Parathyroid adenoma (tissue), 2 donors: ENCODE results near the gene BCL2L1.

ENCODE experiments used
- H2AFZ ChIP-seq: fragments of 300-600 bp; sonication (generic); one replicate; pipeline ENCODE4 v1.7.0; 2017; ENCODE audit warnings: antibody characterized with exemption, mild to moderate bottlenecking
- H3K27ac ChIP-seq: fragments of 300-600 bp; sonication (generic); one replicate; pipeline ENCODE4 v1.7.0; 2017
- H3K27me3 ChIP-seq: fragments of 300-600 bp; sonication (generic); one replicate; pipeline ENCODE4 v1.7.0; 2017; ENCODE audit warnings: low read length; ENCODE audit not compliant: control insufficient read depth, insufficient read depth
- H3K36me3 ChIP-seq: fragments of 300-600 bp; sonication (generic); one replicate; pipeline ENCODE4 v1.7.0; 2017; ENCODE audit warnings: low read length; ENCODE audit not compliant: control insufficient read depth, insufficient read depth
- H3K4me1 ChIP-seq: fragments of 300-600 bp; sonication (generic); one replicate; pipeline ENCODE4 v1.7.0; 2017; ENCODE audit warnings: control low read depth
- H3K4me2 ChIP-seq: fragments of 300-600 bp; sonication (generic); one replicate; pipeline ENCODE4 v1.7.0; 2017; ENCODE audit warnings: low read length
- H3K4me3 ChIP-seq: fragments of 300-600 bp; sonication (generic); one replicate; pipeline ENCODE4 v1.7.0; 2017; ENCODE audit warnings: low read depth, low read length
- H3K79me2 ChIP-seq: fragments of 300-600 bp; sonication (generic); one replicate; pipeline ENCODE4 v1.7.0; 2017; ENCODE audit warnings: control low read depth
- H3K9ac ChIP-seq: fragments of 300-600 bp; sonication (generic); one replicate; pipeline ENCODE4 v1.7.0; 2017; ENCODE audit warnings: mild to moderate bottlenecking
- H3K9me3 ChIP-seq: fragments of 300-600 bp; sonication (generic); one replicate; pipeline ENCODE4 v1.7.0; 2017; ENCODE audit warnings: low read length; ENCODE audit not compliant: control insufficient read depth
- CTCF ChIP-seq: fragments of 300-600 bp; sonication (generic); IDR thresholded peaks from one replicate; pipeline ENCODE4 v1.7.0; 2017; ENCODE audit warnings: antibody characterized with exemption, mild to moderate bottlenecking
- donor health status: primary hyperparathyroidism.

BCL2L1 gene

GRCh38 chr20:31615416-31615815 is 107.3 kb downstream of the BCL2L1 start:
- H3K27me3 ChIP-seq, result no peaks in the 10 kb centered on the region
- H3K4me3 ChIP-seq, result no peak overlapping the region
- H3K9ac ChIP-seq, result no peak overlapping the region
- H3K79me2 ChIP-seq, result no peaks in the 10 kb centered on the region
- H3K27ac ChIP-seq, result no peak overlapping the region
- H3K9me3 ChIP-seq, result no peaks in the 10 kb centered on the region
- TF ChIP-seq CTCF, result no peak
- H3K4me1 ChIP-seq, result no peaks in the 10 kb centered on the region
- no peak overlapping the region for H3K4me2 ChIP-seq
- H3K36me3 ChIP-seq, result no peaks in the 10 kb centered on the region
- no peak overlapping the region for H2AFZ ChIP-seq
